PFSK-1 (cell line): ENCODE data around the gene TPP2.

Source experiments
- POLR2AphosphoS5 ChIP-seq: IDR thresholded peaks from 2 replicates; pipeline ENCODE4 v1.6.1; 2012; ENCODE audit warnings: low read depth, mild to moderate bottlenecking, control low read depth, low read length, moderate library complexity
- SIN3A ChIP-seq: IDR thresholded peaks from 2 replicates; pipeline ENCODE4 v1.6.1; 2012; ENCODE audit warnings: mild to moderate bottlenecking, low read length, moderate library complexity, borderline replicate concordance; ENCODE audit not compliant: insufficient read depth
- TAF1 ChIP-seq: IDR thresholded peaks from 2 replicates; pipeline ENCODE4 v1.6.1; 2012; ENCODE audit warnings: low read length, control low read depth, borderline replicate concordance; ENCODE audit not compliant: insufficient read depth
- TF ChIP-seq, protein P1 (sequence below), 2 experiments: IDR thresholded peaks; 2 replicates each; pipeline versions ENCODE4 v1.6.1 to v1.8.0; 2011 to 2012; ENCODE audit warnings: low read depth in 2 of 2, low read length in 2 of 2, control low read depth in 1 of 2, inconsistent platforms in 1 of 2, mild to moderate bottlenecking in 1 of 2, moderate library complexity in 1 of 2; ENCODE audit not compliant: insufficient read depth in 1 of 2

DNA sequence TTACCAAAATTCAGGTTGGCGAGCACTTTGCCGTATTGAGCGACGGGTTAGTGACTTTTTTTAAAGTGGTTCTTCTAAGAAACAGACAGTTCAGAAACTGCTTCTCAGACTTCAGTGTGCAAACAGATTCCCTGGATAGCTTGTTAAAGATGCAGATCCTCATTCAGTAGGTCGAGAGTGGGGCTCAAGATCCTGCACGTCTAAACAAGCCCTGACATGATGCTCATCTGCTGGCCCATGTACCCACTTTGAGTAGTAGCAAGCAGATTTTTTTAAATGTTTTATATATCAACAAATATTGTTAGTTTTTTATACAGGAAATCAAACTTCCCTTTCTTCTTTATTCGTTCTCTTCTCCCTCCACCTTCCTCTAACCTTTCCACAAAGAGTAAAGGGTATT lies 90.7 kb downstream of the TPP2 start:
- TF ChIP-seq POLR2AphosphoS5 (no peak), SIN3A (no peak), TAF1 (no peak)
- TF ChIP-seq, protein P1, sequence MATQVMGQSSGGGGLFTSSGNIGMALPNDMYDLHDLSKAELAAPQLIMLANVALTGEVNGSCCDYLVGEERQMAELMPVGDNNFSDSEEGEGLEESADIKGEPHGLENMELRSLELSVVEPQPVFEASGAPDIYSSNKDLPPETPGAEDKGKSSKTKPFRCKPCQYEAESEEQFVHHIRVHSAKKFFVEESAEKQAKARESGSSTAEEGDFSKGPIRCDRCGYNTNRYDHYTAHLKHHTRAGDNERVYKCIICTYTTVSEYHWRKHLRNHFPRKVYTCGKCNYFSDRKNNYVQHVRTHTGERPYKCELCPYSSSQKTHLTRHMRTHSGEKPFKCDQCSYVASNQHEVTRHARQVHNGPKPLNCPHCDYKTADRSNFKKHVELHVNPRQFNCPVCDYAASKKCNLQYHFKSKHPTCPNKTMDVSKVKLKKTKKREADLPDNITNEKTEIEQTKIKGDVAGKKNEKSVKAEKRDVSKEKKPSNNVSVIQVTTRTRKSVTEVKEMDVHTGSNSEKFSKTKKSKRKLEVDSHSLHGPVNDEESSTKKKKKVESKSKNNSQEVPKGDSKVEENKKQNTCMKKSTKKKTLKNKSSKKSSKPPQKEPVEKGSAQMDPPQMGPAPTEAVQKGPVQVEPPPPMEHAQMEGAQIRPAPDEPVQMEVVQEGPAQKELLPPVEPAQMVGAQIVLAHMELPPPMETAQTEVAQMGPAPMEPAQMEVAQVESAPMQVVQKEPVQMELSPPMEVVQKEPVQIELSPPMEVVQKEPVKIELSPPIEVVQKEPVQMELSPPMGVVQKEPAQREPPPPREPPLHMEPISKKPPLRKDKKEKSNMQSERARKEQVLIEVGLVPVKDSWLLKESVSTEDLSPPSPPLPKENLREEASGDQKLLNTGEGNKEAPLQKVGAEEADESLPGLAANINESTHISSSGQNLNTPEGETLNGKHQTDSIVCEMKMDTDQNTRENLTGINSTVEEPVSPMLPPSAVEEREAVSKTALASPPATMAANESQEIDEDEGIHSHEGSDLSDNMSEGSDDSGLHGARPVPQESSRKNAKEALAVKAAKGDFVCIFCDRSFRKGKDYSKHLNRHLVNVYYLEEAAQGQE (IDR thresholded peaks at IDR 0.05; ENCODE audit: insufficient read depth in 1 of 2, low read depth in 2 of 2, low read length in 2 of 2) = no peak
